ENCODE measurements around the gene TATDN2.

The TATDN2 gene

GRCh38 chr3:10226293-10226692 is 22.0 kb upstream of the TATDN2 start:
- TF ChIP-seq CTCF (conservative IDR thresholded peaks at IDR 0.05; ENCODE audit: low read length): no peak
- DNase-seq (ENCODE audit: low read depth): no peak
- H3K4me3 ChIP-seq (ENCODE audit: low read length): no peak overlapping the region

GRCh38 chr3:10228248-10228950 is 19.9 kb upstream of the TATDN2 start:
- H3K4me3 ChIP-seq (ENCODE audit: low read length): no peak overlapping the region
- DNase-seq (ENCODE audit: low read depth): no peak
- no peak for TF ChIP-seq CTCF (conservative IDR thresholded peaks at IDR 0.05; ENCODE audit: low read length)

- no peak overlapping the region for H3K4me3 ChIP-seq (ENCODE audit: low read length)
- TF ChIP-seq CTCF (conservative IDR thresholded peaks at IDR 0.05; ENCODE audit: low read length): no peak
- no peak for DNase-seq (ENCODE audit: low read depth)
Observed at GRCh38 chr3:10229576-10229975, 18.7 kb upstream of the TATDN2 start.

GRCh38 chr3:10232137-10232536 is 16.1 kb upstream of the TATDN2 start:
- TF ChIP-seq CTCF (conservative IDR thresholded peaks at IDR 0.05; ENCODE audit: low read length): no peak
- no peak overlapping the region for H3K4me3 ChIP-seq (ENCODE audit: low read length)
- DNase-seq (ENCODE audit: low read depth): no peak

- H3K4me3 ChIP-seq (ENCODE audit: low read length): no peak overlapping the region
- no peak for TF ChIP-seq CTCF (conservative IDR thresholded peaks at IDR 0.05; ENCODE audit: low read length)
- DNase-seq (ENCODE audit: low read depth): no peak
Observed at GRCh38 chr3:10233988-10234387, 14.3 kb upstream of the TATDN2 start.

- no peak for TF ChIP-seq CTCF (conservative IDR thresholded peaks at IDR 0.05; ENCODE audit: low read length)
- no peak overlapping the region for H3K4me3 ChIP-seq (ENCODE audit: low read length)
- no peak for DNase-seq (ENCODE audit: low read depth)
Observed at GRCh38 chr3:10234526-10235230, 13.6 kb upstream of the TATDN2 start.

GRCh38 chr3:10235551-10235950 is 12.7 kb upstream of the TATDN2 start:
- H3K4me3 ChIP-seq (ENCODE audit: low read length): no peak overlapping the region
- DNase-seq (ENCODE audit: low read depth): no peak
- no peak for TF ChIP-seq CTCF (conservative IDR thresholded peaks at IDR 0.05; ENCODE audit: low read length)

Measured in AG10803 (cell line).